Measurements from ENCODE around the gene DNAJB13. TPM values are rescaled to one million over a fixed set of nuclear protein-coding genes. Genes with fewer than 3 reads are reported as not detected.

DNAJB13 gene
- total and polyA plus RNA-seq, 2 of the 4 experiments (the other 2 are of a cell fraction): 0.18 to 0.48 TPM

- no peak for TF ChIP-seq RAD21 (IDR thresholded peaks at IDR 0.05; ENCODE audit: low read length)
Measured at GRCh38 chr11:73940801-73941570, 9.8 kb upstream of the DNAJB13 start (continued).

GRCh38 chr11:73942010-73942409, 8.8 kb upstream of the DNAJB13 start:
- Histone ChIP-seq H3K9me3 (ENCODE audit: control insufficient read depth, insufficient read depth, low read length) (peaks cover 10% of the 10 kb centered on the region), H2AK9ac (replicated peaks; ENCODE audit: low read depth, low read length, poor library complexity) (no peak overlapping the region), H3K14ac (replicated peaks; ENCODE audit: low read depth, low read length) (no peak overlapping the region), H3K27ac (ENCODE audit: insufficient read depth, low read length) (no peak overlapping the region), H3K4me2 (ENCODE audit: low read depth, low read length) (no peak overlapping the region), H3K4me1 (ENCODE audit: control insufficient read depth, insufficient read depth, low read length) (no peaks in the 10 kb centered on the region), H3K9me1 (ENCODE audit: insufficient read depth, low read length) (no peaks in the 10 kb centered on the region), H2BK5ac (ENCODE audit: low read depth, low read length, poor library complexity, severe bottlenecking) (no peak overlapping the region), H3K18ac (ENCODE audit: low read depth, low read length) (no peak overlapping the region), H3K36me3 (ENCODE audit: control insufficient read depth, insufficient read depth, low read length) (no peaks in the 10 kb centered on the region), H2BK15ac (ENCODE audit: low read depth, low read length) (no peak overlapping the region), H4K91ac (ENCODE audit: insufficient read depth, low read depth, low read length) (no peak overlapping the region), H3K9ac (ENCODE audit: low read depth, low read length) (no peak overlapping the region), H3K4me3 (ENCODE audit: insufficient read depth, low read depth, low read length) (no peak overlapping the region), H3K4ac (ENCODE audit: low read depth, low read length) (no peak overlapping the region), H2AK5ac (ENCODE audit: low read depth, low read length) (no peak overlapping the region), H2AFZ (replicated peaks; ENCODE audit: low read length, poor library complexity) (no peak overlapping the region), H2BK120ac (ENCODE audit: low read depth, low read length) (no peak overlapping the region), H3K56ac (ENCODE audit: extremely low read depth, insufficient read depth, low read length) (no peak overlapping the region), H4K8ac (ENCODE audit: low read depth in 2 of 2, low read length in 2 of 2) (no peak overlapping the region), H4K5ac (ENCODE audit: low read depth, low read length) (no peak overlapping the region), H3K79me1 (ENCODE audit: low read depth in 1 of 2, low read length in 2 of 2) (no peaks in the 10 kb centered on the region), H3K27me3 (ENCODE audit: control insufficient read depth, insufficient read depth, low read length) (no peaks in the 10 kb centered on the region; the same call in none of the 2 replicates), H3K23ac (ENCODE audit: low read depth, low read length) (no peak overlapping the region), H2BK20ac (ENCODE audit: low read depth, low read length) (no peak overlapping the region), H4K20me1 (ENCODE audit: insufficient read depth, low read length) (no peaks in the 10 kb centered on the region)
- DNase-seq (no peak), ATAC-seq (ENCODE audit: low read depth) (no peak)
- no peak for TF ChIP-seq BHLHE40 (IDR thresholded peaks at IDR 0.05; ENCODE audit: low read depth, low read length)
- ChIA-PET POLR2A (ENCODE audit: unreplicated experiment) (no interaction called here), CTCF (no interaction called here)
- WGBS, 2 experiments (ENCODE audit: extremely low coverage in 2 of 2, insufficient read length in 1 of 2): no CpG with 5 or more reads among the region's 1 CpG
- dilution Hi-C loops (cut with HindIII; ENCODE audit: low sequenced_read_pairs, unreplicated experiment) (no loop called here), intact Hi-C loops (cut with micrococcal nuclease) (no loop called here), in situ Hi-C loops (cut with MboI; ENCODE audit: low sequenced_read_pairs) (no loop called here)
- BruUV-seq (replicated peaks): no TSS peak

All from IMR-90 (cell line).